Measurements from ENCODE around the gene TJP3. TPM values are rescaled to one million over a fixed set of nuclear protein-coding genes. Genes with fewer than 3 reads are reported as not detected.
A peak's percentile ranks its signal among the peaks of the same experiment; 100 is the strongest.

TJP3 gene, protein sequence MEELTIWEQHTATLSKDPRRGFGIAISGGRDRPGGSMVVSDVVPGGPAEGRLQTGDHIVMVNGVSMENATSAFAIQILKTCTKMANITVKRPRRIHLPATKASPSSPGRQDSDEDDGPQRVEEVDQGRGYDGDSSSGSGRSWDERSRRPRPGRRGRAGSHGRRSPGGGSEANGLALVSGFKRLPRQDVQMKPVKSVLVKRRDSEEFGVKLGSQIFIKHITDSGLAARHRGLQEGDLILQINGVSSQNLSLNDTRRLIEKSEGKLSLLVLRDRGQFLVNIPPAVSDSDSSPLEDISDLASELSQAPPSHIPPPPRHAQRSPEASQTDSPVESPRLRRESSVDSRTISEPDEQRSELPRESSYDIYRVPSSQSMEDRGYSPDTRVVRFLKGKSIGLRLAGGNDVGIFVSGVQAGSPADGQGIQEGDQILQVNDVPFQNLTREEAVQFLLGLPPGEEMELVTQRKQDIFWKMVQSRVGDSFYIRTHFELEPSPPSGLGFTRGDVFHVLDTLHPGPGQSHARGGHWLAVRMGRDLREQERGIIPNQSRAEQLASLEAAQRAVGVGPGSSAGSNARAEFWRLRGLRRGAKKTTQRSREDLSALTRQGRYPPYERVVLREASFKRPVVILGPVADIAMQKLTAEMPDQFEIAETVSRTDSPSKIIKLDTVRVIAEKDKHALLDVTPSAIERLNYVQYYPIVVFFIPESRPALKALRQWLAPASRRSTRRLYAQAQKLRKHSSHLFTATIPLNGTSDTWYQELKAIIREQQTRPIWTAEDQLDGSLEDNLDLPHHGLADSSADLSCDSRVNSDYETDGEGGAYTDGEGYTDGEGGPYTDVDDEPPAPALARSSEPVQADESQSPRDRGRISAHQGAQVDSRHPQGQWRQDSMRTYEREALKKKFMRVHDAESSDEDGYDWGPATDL
- polyA plus RNA-seq (2013, experiment 1 of 2): 5.8 TPM
- 8.7 TPM for polyA plus RNA-seq (2013, experiment 2 of 2)

DNA sequence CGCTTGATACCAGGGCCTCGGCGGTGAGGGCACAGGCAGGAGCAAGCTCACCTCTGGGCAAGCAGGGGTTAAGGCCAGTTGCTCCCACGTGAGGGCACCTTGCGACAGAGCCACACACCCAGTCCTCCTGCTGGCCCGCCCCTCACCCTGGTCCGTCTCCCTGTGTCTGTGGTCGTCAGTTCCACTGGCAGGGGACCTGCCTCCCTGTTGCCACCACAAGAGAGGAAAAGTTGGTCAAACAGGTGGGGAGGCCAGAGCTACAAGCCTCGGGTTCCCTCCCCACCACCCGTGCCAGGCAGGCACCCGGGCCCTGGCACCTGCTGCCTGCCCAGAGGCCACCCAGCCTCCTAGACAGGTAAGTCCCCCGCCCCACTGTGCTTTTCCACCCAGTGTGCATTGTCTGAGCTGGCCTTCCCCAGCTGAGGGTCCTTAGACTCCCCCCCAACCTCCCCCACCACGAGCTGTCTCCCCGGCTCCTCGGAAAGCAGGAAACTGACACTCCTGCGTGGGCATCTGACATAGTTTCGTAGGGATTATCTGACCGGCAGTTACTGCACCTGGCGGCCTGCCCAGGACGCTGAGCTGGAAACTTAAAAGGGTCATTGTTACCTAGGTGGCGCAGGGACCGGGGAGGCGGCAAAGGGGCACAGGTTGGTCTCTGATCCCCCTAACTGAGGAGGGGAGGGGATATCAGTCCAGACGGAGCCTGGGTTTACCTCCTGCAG lies at the start of gene TJP3:
TSS of gene TJP3 (plus strand) at position 178 of the 725 bp plus-strand sequence. CDS start 20,049 bp downstream, outside the sequence.
- H3K27ac ChIP-seq (ENCODE audit: low read depth, low read length): no peak within 1 kb of the TSS
- H3K27me3 ChIP-seq (ENCODE audit: insufficient read depth, low read length): no peaks in the 10 kb centered on the region
- 0 out of 2 replicates have a peak within 1 kb of the TSS, but pooled peaks have one; percentile 11 for H3K4me3 ChIP-seq (ENCODE audit: low read length)
- 67% methylated on average over 24 of the region's 24 CpGs for WGBS
- peaks cover 8% of the 10 kb centered on the region; the same call in 1 of the 2 replicates for H3K4me1 ChIP-seq (ENCODE audit: insufficient read depth, low read length)
- H3K36me3 ChIP-seq (ENCODE audit: insufficient read depth, low read length): no peaks in the 10 kb centered on the region
- no peak within 1 kb of the TSS for H3K9ac ChIP-seq (ENCODE audit: low read depth, low read length)
- H3K9me3 ChIP-seq (ENCODE audit: insufficient read depth, low read depth, low read length): no peaks in the 10 kb centered on the region

DNA sequence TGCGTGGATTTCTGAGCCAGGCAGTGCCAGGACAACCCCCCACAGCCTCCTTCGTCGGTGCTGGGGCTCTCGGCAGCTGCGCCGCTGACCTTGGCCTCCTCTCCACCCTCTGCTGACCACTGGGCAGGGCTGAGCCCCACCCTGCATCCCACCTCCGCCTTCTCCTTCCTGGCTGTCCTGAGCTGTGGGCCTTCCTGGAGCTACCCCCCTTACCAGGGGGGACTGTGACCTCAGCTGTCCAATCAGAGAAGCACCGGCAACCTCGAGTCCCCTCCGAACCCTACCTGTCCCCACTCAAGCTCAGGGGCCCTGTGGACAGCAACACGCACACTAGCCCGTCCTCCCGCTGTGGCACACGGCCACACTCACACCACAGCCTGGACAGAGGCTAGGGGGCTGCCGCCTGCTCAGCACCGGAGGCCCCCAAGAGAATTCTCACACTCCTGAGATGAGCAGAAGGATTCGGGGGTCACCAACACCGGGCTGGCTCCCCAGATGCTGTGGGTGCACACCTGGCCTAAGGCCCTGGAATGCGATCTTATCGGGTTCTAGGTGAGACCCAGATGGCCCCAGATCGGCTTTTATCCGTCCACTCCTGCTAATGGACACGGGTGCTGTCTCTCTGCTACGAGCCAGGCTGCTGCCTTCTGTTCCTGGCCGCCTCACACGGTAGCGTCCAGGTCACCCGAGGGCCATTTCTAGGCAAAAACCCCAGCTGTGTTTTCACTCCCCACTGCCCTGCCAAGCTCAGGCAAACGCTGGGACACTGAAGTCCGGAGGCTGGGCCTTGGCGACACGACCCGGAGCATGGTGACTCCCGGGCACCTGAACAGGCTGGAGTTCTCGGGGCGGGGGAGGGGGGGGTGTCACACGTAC lies 49.1 kb upstream of the TJP3 start:
- Histone ChIP-seq H3K27me3 (ENCODE audit: insufficient read depth, low read length) (no peaks in the 10 kb centered on the region), H3K27ac (ENCODE audit: low read depth, low read length) (no peak overlapping the region), H3K36me3 (ENCODE audit: insufficient read depth, low read length) (peaks cover 63% of the 10 kb centered on the region), H3K9ac (ENCODE audit: low read depth, low read length) (no peak overlapping the region), H3K9me3 (ENCODE audit: insufficient read depth, low read depth, low read length) (no peaks in the 10 kb centered on the region), H3K4me1 (ENCODE audit: insufficient read depth, low read length) (no peaks in the 10 kb centered on the region), H3K4me3 (ENCODE audit: low read length) (no peak overlapping the region)
- 97% methylated on average over 37 of the region's 37 CpGs for WGBS

DNA sequence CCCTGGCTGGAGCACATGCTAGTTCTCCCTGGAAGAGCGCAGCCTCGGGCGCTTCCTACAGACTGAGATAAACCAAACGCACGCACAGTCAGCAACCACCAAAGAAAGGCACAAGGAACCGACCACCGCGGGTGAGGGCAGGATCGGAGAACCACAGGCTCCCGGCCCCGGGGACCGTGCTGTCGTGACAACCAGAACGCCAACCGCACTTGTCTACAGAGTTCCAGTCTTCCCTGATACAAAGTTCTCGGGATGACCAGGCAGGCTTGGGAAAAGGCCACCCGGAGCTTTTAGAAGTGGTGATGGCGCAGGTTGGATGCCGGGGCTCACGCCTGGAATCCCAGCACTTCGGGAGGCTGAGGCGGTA lies 48.5 kb upstream of the TJP3 start:
- Histone ChIP-seq H3K9ac (ENCODE audit: low read depth, low read length) (no peak overlapping the region), H3K9me3 (ENCODE audit: insufficient read depth, low read depth, low read length) (no peaks in the 10 kb centered on the region), H3K27ac (ENCODE audit: low read depth, low read length) (no peak overlapping the region), H3K4me3 (ENCODE audit: low read length) (no peak overlapping the region), H3K36me3 (ENCODE audit: insufficient read depth, low read length) (peaks cover 70% of the 10 kb centered on the region), H3K4me1 (ENCODE audit: insufficient read depth, low read length) (no peaks in the 10 kb centered on the region), H3K27me3 (ENCODE audit: insufficient read depth, low read length) (no peaks in the 10 kb centered on the region)
- WGBS: 90% methylated on average over 22 of the region's 22 CpGs

DNA sequence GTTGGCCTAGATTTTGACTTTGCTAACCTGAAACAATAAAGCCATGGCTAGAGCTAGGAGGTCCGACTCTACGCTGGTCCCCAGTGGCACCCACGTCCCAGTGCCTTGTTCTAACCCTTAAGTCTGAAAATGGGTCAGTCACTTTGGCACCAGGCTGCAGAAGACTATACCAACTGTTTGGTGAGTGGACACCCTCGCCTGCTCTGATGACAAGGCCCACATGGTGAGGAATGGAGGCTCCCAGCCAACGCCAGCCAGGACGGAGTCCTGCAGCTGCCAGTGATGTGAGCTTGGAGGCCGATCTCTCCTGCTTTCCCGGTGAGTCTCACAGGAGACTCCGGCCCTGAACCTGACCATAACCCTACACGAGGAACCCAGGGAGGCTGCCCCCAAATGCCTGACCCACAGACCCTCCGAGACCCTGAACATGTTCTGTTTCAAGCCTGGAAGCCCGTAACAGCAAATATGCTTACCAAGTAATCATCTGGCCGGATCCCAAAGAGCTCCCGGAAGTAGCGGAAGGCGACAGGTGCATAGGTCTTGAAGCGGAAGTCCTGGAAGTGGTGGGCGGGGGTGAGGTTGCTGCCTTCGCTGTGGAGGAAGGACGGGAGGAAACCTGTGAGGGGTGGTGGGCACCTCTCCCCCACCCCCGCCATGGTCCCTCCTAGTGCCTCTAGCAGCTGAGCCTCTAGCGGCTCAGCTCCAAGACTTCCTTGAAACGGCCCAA lies 47.5 kb upstream of the TJP3 start:
- no peaks in the 10 kb centered on the region for H3K27me3 ChIP-seq (ENCODE audit: insufficient read depth, low read length)
- H3K36me3 ChIP-seq (ENCODE audit: insufficient read depth, low read length): peaks cover 72% of the 10 kb centered on the region
- no peak overlapping the region for H3K9ac ChIP-seq (ENCODE audit: low read depth, low read length)
- H3K9me3 ChIP-seq (ENCODE audit: insufficient read depth, low read depth, low read length): no peaks in the 10 kb centered on the region
- 91% methylated on average over 23 of the region's 23 CpGs for WGBS
- no peak overlapping the region for H3K4me3 ChIP-seq (ENCODE audit: low read length)
- H3K4me1 ChIP-seq (ENCODE audit: insufficient read depth, low read length): no peaks in the 10 kb centered on the region
- no peak overlapping the region for H3K27ac ChIP-seq (ENCODE audit: low read depth, low read length)

DNA sequence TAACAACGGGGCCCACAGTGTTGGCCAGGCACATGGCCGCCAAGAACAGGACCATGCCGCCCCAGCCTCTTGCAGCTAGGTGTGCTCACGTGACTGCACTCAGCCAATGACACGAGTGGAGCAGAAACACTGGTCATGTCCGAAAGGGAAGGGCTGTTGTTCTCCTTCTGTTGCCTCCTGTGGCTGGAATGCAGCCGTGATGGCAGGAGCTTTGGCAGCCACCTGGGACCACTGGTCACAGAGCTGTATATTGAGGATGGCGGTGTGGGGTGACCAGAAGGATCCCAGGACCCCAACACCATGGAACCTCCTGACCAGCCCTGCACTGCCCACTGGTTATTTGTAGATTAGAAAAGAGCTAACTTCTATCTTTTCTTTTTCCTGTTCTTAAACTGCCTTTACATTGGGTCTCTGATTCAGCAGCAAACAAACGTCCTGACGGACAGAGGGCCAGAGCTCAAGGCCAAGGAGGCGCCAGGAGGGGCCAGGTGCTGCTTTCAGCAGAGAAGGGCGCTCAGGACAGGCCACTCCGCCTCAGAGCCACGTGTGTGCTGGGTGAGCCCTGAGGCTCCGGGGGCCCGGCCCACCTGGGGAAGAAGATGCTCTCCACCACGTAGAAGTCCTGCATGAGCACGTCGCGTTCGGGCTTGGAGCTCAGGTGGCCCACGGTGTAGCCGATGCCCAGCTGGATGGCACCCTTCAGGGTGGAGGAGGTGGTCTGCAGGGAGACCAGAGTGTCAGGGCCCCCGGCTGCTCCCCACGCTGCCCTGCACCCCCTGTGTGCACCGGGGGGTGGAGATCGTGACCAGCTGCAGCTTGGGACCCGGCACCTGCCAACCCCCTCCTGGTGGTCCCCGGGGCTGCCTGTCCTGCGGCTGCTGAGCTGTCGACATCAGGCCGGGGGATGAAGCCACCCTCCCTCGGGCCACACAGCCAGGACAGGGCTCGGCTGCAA lies 46.6 kb upstream of the TJP3 start:
- H3K27ac ChIP-seq (ENCODE audit: low read depth, low read length): no peak overlapping the region
- H3K4me1 ChIP-seq (ENCODE audit: insufficient read depth, low read length): no peaks in the 10 kb centered on the region
- no peaks in the 10 kb centered on the region for H3K27me3 ChIP-seq (ENCODE audit: insufficient read depth, low read length)
- H3K9me3 ChIP-seq (ENCODE audit: insufficient read depth, low read depth, low read length): no peaks in the 10 kb centered on the region
- H3K36me3 ChIP-seq (ENCODE audit: insufficient read depth, low read length): peaks cover 65% of the 10 kb centered on the region
- no peak overlapping the region for H3K4me3 ChIP-seq (ENCODE audit: low read length)
- WGBS: 95% methylated on average over 34 of the region's 34 CpGs
- H3K9ac ChIP-seq (ENCODE audit: low read depth, low read length): no peak overlapping the region

DNA sequence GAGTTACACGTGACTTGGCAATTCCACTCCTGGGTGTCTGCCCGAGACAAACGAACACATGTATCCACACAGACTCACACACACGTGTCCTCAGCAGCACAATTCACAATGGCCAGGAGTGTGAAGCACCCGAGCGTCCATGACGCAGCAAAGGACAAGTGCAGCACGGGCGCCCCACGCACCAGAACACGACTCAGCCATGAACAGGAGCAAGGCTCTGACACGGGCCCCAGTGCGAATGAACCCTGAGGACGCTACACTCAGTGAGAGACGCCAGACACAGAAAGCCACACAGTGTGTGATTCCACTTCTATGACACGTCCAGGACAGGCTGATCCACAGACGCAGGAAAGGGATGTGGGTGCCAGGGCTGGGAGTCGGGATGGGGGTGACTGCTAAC lies 44.3 kb upstream of the TJP3 start:
- no peak overlapping the region for H3K9ac ChIP-seq (ENCODE audit: low read depth, low read length)
- no peak overlapping the region for H3K4me3 ChIP-seq (ENCODE audit: low read length)
- no peaks in the 10 kb centered on the region for H3K27me3 ChIP-seq (ENCODE audit: insufficient read depth, low read length)
- 96% methylated on average over 18 of the region's 18 CpGs for WGBS
- H3K4me1 ChIP-seq (ENCODE audit: insufficient read depth, low read length): no peaks in the 10 kb centered on the region
- no peak overlapping the region for H3K27ac ChIP-seq (ENCODE audit: low read depth, low read length)
- H3K9me3 ChIP-seq (ENCODE audit: insufficient read depth, low read depth, low read length): no peaks in the 10 kb centered on the region
- peaks cover 53% of the 10 kb centered on the region for H3K36me3 ChIP-seq (ENCODE audit: insufficient read depth, low read length)

DNA sequence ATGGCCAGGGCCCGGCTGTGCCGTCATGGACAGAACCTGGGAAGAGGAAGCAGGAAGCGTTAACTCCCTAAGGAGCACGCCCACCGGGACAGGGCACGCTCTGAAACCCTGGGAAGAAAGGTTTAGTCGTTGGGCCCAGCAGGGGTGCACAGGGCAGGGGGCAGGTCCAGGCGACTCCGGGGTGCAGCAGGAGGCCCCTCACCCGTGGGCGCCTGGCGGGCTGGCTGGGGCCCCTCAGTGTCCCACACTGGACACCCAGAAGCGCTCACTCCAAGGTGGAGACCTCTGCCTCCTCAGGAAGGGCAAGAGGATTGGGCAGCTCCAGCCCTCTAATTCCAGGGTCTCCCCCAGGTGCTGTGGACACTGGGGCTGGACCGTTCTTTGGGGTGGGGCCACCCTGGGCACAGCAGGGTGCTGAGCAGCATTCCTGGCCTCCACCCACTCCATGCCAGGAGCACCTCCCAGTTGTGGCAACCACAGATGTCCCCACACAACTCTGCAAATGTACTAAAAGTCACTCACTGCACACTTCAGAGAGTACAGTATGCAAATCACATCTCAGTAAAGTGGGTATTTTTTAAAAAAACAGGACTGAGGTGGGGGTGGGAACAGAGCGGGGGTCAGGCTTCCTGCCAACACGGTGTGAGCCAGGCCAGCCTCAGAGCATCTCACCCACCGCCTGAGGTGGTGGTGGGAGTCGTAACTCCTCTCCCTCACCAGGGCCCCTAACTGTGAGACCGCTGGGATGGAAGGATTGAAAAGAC lies 43.1 kb upstream of the TJP3 start:
- no peak overlapping the region for H3K27ac ChIP-seq (ENCODE audit: low read depth, low read length)
- H3K27me3 ChIP-seq (ENCODE audit: insufficient read depth, low read length): no peaks in the 10 kb centered on the region
- 94% methylated on average over 19 of the region's 19 CpGs for WGBS
- no peak overlapping the region for H3K4me3 ChIP-seq (ENCODE audit: low read length)
- no peak overlapping the region for H3K9ac ChIP-seq (ENCODE audit: low read depth, low read length)
- H3K9me3 ChIP-seq (ENCODE audit: insufficient read depth, low read depth, low read length): no peaks in the 10 kb centered on the region
- H3K36me3 ChIP-seq (ENCODE audit: insufficient read depth, low read length): peaks cover 45% of the 10 kb centered on the region
- H3K4me1 ChIP-seq (ENCODE audit: insufficient read depth, low read length): peaks cover under 1% of the 10 kb centered on the region; the same call in 1 of the 2 replicates

DNA sequence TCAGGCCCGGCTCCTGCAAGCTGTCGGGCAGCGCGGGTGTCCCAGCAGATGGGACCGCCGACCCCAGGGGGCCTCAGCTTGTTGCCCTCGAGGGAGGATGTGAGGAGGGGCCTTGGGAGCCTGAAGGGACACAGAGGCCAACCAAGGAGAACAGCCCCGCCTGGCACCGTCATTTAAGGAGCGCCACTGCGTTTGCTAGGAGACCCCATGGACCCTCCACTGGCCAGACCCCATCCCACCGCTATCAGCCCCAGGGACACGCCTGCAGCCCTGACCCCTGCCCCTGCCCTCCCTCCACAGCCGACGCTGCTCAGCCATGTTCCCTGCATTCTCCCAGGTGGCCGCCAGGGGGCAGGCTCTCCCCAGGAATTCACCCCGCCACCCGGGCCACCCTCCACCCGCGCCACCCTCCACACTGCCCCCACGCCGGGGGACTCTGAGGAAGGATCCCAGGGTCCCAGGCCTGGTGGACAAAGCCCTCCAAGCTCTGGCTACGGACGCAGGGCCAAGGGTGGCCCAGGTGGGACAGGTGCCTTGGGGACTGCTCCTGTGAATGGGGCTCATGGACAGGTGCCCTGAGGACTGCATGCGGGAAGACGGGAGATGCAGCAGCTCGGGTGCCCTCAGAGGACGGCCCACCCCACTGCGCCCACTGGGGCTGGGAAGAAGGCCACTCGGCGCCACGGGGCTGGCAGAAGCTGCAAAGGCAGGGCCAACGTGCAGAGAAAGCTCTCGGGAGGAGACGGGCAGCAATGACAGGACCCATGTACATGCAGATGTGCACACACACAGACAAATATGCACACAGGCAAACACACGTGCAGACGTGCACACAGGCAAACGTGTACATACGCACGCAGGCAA lies 42.3 kb upstream of the TJP3 start:
- peaks cover 6% of the 10 kb centered on the region; the same call in 1 of the 2 replicates for H3K4me1 ChIP-seq (ENCODE audit: insufficient read depth, low read length)
- no peak overlapping the region for H3K27ac ChIP-seq (ENCODE audit: low read depth, low read length)
- H3K27me3 ChIP-seq (ENCODE audit: insufficient read depth, low read length): no peaks in the 10 kb centered on the region
- no peak overlapping the region for H3K9ac ChIP-seq (ENCODE audit: low read depth, low read length)
- 62% methylated on average over 40 of the region's 40 CpGs for WGBS
- H3K4me3 ChIP-seq (ENCODE audit: low read length): no peak overlapping the region
- no peaks in the 10 kb centered on the region for H3K9me3 ChIP-seq (ENCODE audit: insufficient read depth, low read depth, low read length)
- peaks cover 39% of the 10 kb centered on the region for H3K36me3 ChIP-seq (ENCODE audit: insufficient read depth, low read length)

Data from HUES64 (cell line).